ENCODE measurements around the gene ITIH5. TPM values are rescaled to one million over a fixed set of nuclear protein-coding genes. Genes with fewer than 3 reads are reported as not detected.

Gene ITIH5
- total RNA-seq, 1 donor from 2014 or later, result 0.51 TPM

DNA sequence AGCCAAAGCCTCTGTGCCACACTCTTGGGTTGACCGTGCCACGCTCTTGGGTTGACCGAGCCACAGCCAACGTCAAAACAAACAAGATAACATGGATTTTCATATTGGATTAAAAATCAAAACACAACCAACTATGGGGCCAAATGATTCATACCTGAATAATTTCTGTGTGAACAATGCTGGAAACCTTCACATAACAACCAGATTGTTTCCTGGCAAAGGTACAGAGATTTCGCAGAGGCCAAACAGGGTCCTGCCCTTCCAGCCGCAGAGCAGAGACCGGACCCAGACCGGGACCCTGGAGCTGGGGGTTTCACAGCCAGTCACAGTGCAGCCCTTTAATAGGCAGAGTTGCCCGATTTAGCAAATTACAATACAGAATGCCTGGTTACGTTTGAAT is 40.5 kb downstream of the ITIH5 start:
- DNase-seq, result peak; percentile 10

DNA sequence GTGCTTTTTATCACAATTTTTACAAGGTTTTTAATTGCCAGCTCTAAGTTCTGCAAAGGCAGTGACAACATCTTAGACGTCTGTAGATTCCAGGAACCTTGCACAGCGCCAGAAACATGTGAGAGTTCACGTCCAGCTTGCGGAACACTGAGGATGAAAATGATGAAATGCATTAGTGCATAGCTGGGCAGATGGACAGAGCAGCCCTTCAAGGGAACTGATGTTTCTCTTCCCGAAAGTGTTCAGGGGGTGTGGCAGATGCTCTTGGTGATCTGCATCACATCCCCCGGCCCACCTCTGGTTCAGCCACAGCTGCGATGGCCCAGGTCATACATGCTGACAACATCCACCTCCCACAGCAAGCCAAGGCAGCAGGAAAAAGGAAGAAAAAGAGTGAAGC is 40.9 kb downstream of the ITIH5 start:
- DNase-seq, result no peak

DNA sequence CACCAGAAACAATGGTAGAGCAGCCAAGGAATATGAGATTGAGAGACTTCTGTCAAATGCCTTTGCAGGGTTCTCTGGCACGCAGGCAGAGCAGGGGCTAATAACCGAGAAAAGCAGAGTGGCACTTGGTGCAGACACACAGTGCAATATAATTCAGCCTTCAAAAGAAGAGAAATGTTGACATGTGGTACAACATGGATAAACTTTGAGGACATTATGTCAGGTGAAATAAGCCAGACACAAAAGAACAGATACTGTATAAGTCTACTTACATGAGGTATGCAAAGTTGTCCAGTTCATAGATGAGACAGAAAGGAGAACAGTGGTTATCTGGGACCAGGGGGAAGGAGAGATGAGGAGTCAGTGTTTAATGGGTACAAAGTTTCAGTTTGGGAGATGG is 41.8 kb downstream of the ITIH5 start:
- DNase-seq, result no peak

DNA sequence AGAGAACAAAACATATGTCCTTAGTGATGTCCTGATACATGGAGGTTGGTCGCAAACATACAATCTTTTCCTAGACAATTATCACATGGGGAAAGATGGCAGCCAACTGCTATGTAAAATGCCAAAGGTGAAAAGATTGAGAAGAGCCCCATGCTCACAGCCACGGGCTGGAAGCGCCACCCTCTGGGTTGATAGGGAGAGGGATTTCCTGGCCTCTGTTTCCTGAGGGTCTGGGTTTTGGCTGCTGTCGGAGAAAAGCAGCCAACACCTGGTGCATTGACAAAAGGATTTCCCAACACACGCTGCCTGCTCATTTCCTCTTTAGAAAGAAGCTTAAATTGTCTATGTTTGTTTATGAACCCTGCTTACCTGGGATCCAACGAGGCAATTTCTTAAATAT is 43.8 kb downstream of the ITIH5 start:
- peak; percentile 2 for DNase-seq

DNA sequence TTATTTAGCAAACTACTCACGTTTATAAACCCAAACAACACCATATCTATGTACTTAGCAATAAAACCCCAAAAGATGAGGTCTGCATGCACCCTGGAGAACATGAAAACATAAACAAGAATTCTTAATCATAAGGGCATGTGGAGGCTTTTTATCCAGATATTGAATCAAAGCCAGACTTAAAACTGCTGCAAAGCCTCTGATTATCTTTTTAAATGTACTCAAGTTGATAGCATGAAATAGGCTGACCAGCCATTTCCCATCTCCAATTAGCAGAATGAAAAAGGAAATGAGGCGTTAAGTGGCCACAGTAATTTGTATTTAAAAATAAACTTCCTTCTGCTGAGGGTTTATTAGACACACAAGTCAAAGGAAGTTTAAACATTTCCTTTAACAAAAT is 48.3 kb downstream of the ITIH5 start:
- no peak for DNase-seq

DNA sequence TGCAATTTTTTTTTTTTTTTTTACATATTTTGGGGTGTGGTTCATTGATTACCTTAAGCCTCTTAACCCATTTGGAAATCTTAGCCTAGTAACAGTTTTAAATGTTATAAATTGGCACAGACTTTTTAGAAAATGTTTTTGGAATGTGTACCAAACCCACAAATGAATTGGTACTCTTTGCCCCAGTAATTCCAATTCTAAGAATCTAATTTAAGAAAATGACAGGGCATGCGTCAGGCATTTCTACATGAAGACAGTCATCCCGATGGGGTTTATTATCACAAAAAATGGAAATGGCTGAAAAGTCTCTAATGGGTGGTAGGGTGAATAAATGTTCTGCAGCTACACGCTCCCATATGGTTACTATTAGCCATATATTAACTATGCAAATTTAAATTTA is 54.9 kb downstream of the ITIH5 start:
- no peak for DNase-seq

DNA sequence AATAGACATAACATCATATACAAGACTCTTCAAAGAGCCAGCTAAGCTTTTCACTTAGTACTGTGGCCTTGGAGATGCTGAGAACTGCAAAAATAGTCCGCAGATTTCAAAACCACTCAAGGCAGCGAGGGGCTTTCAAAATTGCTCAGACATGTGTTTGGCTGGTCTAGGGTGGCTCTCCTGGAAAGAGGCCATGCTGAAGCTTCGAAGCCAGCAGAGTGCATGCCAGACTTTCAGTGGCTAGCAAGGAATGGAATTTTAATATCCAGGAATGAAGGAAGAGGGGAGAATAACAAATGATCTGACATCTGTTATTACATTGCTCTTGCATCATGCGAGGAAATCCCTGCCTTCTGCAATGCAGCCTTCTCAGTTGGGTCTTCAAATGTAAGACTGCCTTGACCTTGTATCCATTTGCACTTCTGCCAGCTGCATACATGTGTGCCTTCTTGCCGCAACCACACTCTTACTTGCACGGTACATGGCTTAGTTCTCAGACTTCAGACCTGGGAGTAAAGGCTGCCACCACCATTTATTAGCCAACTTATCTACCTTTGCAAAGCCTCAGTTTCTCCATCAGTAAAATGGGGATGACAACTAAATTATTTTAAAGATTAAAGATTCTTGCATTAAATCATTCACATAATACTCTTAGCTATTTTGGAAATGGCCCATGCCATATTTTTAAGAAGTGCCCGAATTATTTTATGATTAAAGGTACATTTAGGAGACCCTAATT is 55.9 kb downstream of the ITIH5 start:
- DNase-seq, result no peak

DNA sequence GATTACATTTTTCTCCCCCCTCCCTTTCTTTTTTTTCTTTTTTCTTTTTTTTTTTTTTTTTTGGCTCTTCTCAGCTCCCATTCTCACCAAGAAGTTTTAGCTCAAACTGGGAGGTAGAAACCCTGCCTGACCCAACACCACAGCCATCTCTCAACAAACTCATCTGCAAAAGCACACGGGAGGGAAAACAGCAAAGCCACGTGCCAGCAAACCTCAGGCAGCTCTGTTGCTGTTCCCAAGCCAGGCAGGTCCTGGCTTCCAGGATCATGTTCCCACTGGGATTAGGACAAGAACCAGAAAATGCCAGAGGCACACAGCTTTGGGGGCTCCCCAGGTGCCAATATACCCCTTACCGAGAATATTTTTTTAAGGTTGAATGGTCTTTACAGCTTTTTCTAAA is 56.7 kb downstream of the ITIH5 start:
- DNase-seq, result no peak

DNA sequence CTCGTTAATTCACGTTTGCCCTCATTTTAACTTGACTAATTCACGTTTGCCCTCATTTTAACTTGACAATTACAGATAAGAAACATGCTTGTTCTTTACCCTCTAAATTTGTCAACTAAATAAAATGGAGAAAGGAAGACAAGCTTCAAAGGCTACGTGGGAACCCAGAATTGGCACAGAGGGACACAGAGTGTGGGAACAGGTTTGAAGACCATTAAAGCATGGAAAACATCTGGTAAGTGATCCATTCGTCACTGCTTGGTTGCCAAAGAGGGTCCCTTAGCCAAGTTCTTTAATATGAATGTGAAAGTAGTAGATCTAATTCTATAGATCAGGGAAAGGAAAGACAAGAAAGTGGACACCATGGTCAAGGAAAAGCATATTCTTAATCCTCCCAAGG is 57.2 kb downstream of the ITIH5 start:
- no peak for DNase-seq

DNA sequence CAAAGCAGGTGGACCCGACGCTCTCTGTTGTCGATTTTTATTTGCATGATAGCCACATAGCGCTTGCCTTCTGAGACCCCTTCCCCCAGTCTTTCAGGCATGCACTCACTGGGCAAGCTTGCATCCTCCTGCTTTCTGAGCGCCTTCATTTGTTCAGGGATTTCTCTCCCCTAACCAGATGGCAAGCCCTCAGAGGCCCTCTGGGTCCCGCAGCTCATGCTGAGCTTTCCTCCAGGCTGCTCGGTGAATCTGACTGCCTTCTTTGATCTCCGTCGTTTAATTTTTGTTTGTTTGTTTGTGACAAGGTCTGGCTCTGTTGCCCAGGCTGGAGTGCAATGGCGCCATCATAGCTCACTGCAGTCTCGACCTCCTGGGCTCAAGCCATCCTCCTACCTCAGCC is 58.8 kb downstream of the ITIH5 start:
- DNase-seq, result no peak

DNA sequence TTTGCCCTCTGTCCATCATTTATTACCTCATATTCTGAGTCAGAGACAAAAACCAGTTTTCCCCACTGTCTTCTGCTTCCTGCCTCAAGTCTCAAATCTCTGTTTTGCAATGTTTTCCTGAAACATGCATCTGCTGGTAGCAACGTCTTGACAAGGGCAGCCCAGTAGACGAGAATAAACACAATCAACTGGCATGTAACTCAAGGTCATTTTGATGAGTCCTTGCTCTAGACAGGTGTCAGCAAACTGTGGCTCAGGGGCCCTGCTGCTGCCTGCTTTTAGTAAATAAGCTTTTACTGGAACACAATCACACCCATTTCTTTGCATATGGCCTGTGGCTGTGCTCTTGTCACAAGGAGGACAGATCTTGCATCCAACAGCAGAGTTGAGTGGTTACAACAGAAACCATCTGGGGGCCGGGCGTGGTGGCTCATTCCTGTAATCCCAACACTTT is 59.8 kb downstream of the ITIH5 start:
- DNase-seq, result no peak

DNA sequence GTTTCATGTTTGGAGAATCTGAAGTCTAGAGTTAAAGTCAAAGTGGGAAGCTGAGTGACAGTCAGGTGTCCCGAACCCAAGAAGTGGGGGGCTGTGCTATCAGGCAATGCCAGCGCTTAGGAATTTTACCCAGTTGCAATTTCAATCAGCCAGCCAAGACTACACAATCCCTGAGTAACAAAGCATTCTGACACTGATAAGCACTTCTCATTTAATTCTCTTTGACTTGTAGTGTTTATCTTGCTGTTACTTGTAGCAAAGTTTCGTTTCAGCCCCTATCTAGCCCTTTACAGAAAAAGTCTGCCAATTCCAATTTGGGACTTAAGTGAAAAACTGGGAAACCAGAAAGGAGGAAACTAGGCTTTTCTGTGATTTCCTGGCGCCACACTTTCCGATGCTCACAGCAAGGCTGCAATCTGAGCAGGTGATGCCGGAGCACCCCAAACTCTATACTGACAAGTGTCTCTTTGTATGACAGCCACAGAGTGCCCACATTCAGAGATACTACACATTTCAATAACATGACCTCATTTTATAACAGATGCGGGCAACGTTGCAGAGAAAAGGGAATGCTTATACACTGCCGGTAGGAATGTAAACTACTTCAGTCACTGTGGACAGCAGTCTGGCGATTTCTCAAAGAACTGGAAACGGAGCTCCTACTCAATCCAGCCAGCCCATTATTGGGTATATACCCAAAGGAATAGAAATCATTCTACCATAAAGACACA is 61.0 kb downstream of the ITIH5 start:
- no peak for DNase-seq

DNA sequence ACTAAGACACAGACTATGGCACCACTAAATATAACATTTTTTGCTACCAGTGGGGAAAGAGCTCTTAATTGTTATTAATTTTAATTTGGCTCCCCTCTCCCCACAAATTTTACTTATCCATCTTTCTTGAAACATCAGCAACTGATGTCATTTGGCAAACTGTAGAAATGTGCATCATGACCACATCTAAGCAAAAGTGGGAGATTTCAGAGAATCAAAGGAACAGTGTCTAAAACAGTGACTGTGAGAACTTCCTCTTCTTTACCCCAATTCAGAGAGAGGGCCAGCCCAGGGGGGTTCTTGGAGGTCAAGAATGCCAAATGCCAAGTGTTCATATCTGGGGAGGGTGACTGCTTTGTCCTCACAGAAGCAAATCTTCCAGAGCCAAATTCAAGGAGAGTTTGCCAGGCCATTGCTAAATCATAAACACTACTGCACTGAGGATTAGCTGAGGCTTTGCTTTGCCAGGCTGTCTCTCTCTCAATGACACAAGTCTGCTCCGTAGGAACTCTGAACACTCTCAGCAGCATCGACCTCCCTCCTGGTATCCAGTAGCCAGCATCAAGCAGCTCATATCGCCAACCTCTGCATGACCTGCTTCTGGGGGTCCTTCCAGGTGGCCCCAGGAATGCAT is 65.6 kb downstream of the ITIH5 start:
- no peak for DNase-seq

DNA sequence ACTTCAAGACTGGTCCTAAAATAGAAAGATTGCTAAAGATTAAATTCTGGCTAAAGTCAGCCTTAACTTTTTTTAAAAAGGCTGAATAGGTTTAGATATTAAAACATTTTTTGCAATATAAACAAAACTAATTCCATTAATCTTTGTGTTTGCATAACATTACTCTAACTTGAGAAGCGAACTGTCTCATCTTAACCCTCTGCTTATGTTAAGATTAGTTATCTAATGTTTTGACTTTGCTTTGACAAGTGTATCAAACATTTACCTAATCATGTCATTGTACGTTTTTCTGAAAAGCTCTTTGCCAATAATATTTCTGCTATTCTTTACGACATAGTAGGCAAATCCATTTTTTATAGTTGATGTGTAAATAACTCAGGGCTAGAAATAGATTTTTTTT is 68.0 kb downstream of the ITIH5 start:
- no peak for DNase-seq

DNA sequence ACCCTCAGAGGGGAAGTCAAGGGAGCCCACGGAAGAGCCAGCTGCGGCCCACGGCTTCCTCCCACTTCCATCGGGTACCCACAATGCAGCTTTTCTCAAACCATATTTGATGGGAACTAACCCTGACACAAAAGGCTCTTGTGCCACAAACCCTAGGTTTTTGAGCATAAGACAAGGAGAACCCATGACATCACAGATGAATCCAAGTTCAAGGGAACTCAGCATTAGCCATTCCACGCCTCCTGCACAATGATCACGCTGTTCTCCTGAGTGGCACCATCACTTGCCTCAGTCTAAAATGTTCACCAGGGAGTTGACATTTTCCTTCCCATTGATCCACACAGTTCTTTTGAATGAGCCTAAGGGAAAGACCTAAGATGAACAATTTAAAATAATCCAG is 70.4 kb downstream of the ITIH5 start:
- DNase-seq, result no peak

DNA sequence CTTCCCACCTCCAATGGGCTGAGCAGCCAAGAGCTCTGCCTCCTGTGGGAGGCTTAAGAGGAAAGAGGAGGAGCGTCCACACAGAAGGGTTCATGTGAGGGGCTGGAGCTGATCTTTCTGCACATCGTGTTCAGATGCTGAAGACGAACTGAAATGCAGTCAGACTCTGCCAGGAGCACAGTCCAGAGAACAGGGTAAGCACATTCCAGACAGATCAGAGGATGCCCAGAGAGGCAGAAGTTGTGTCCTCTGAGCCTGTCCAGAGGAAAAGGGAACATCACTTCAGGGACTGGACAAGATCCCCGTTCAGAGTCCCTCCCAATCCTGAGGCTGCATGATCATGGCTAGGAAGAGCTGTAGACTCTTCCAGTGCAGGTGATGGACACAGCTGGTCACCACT is 72.9 kb downstream of the ITIH5 start:
- no peak for DNase-seq

DNA sequence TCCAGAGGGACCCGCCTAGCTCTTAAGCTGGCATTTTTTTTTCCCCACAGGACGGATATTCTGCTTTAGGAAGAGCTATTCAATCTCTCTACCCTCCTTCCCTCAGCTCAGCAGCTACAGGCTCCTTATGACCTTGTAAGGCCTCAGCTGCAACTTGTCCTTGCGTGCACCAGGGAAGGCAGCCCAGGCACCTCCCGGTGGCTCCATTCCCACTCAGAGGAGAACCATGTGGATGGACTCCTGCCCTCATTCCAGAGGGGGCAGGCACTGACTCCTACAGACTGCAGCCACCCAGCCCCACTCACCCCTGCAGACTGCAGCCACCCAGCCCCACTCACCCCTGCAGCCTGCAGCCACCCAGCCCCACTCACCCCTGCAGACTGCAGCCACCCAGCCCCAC is 73.7 kb downstream of the ITIH5 start:
- no peak for DNase-seq

DNA sequence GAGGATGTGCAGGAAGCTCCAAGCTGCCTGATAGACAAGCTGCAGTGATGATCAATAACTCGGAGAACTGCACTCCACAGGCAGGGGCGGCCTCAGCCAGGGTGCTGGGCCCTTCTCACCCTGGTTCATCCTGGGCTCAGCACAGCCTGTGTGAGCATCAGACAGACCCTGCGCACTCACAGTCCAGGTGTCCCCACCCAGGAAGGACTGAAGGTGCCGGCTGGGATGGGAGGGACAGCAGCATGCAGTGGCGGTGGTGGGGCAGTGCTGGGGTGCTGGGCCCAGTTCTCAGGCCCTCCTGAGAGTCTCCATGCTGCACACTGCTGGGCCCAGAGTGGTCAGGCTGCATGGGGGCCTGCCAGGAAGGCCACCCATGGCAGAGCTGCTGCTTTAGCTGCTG is 74.1 kb downstream of the ITIH5 start:
- DNase-seq, result no peak

DNA sequence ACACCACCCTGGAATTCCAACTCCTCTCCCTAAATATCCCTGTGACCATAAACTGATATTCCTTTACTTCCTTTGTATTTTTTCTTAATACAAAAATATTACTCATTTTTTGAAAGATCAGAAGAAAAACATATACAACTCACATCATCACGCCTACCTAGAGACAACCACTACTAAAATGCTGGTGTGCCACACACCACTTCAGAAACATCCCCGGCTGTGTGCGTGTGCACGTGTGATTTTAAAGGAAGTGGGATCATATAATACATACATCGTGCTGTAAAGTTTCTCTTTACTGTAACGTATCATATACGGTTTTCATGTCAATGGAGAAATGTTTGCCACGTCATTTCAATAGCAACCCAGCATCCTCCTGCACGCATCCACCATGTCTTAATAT is 76.5 kb downstream of the ITIH5 start:
- DNase-seq, result no peak

DNA sequence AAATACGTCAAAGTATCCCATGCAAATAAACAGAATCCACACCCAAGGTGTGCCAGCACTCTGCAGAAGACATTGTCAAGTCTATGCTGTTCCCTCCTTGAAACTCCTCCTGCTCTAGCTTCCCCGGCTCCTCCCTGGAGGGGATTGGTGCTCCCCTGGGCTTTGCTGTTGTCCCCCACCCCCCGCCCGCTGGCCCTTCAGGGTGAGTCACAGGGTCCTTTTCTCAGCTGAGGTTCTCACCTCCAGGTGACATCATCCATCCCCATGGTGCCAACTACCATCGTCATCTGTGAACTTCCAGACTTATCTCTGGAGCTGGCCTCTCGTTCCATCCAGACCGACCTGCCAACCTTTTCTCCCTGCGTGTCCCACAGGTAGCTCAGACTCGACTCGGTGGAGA is 77.0 kb downstream of the ITIH5 start:
- no peak for DNase-seq

DNA sequence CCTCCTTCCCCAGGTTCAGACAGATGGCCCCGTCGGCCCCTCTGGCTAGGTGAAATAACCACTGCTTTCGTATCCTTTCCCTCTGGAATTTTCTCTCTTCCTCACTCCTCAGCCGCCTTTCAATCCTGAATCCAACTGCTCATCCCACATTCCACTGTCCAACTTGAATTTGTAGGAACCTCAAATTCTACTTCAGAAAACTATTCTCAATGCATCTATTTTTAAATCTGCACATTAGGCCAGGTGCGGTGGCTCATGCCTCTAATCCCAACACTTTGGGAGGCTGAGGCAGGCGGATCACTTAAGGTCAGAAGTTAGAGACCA is 78.9 kb downstream of the ITIH5 start:
- no peak for DNase-seq

DNA sequence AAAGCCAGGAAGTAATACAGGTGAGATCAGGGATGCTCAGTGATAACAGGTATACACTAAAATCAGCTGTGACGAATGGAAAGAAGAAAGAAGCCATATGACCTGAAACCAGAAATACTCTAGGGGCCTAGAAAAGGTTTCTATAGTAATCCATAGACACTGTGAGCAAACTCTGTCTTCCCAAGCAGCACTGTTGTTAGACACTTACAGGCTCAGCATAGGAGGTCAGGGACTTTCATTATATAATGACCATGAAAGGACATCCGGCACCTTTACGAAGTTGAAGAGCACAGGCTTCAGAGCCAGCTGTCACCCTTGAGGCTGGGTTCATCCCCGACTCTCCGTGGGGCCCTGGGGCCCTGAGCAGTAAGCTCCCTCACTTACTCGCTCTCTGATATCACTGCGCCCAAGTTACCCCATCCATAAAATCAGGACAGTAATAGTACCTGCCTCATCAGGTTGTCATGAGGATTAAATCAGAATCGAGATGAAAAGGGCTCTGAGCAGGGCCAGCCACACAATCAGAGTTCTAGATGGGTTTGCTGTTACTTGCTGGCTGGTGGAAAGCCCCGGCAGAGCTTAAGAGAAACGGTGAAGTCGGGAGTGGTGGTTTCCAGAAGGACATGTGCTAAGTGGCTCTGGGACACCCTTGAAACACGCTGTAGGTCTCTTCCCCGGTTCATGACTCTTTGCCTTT is 79.5 kb downstream of the ITIH5 start:
- DNase-seq, result no peak

DNA sequence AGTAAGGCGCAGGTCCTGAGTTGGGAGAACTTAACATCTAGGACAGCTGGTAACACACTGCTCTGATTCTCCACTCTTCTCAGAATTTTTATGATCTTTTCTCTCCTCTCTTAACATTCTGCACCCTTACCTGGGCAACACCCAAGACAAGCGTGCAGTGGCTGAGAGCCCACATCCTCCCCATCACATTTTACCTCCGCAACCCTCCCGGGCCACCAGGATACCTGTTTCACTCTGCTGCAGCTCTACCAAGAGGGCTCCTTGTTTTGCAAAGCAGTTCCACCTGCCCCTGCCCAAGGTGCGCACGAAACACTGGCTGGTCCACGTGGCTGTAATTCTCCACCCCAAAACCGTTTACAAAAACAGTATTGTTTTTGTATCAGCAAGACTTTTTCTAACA is 81.5 kb downstream of the ITIH5 start:
- DNase-seq, result no peak

DNA sequence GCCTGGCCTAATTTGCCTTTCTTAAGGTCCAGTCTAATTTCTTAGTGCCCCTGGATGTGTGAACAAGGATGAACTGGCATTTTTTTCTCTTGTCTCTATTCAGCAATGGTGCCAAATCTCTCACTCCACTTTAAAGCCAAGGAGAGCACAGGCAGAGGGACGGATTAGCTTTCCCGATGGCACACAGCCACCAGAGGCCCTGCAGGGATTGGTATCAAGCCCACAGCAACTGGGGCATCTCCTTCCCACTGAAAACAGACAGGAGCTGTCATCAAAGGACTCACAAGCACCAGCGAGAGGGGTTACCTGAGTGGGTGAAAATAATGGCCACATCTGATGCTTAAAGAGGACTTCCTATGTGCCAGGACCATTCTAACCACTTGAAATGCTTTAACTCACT is 83.1 kb downstream of the ITIH5 start:
- no peak for DNase-seq

Data from dermis blood vessel endothelial cell (primary cell).